Activated effector memory CD4-positive, alpha-beta T cell treated with Interleukin-2 at 50 U/mL for 16 hours (primary cell): ENCODE results near the gene EML4.

Experiments used
- DNase-seq: peaks from one replicate; pipeline ENCODE4 v3.0.0-alpha.2; 2020

The EML4 gene

DNA sequence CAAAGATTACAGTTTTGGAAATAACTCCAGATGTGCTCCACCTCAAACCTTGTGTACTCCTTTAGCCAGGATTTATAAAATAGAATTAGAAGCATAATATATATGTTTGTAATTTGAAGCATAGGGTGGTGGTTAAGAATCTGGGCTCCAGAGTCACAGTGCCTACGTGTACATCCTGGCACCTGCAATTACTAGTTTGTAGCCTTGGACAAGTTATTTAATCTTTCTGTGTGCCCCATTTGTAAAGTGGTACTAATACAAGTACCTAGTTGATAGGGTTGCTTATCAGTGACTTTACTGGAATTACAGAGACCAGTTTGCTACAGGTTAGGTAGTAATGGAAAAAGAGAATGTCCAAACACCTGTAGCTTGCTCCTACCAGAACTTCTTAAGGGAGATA, 28.6 kb downstream of the EML4 start:
- no peak for DNase-seq

DNA sequence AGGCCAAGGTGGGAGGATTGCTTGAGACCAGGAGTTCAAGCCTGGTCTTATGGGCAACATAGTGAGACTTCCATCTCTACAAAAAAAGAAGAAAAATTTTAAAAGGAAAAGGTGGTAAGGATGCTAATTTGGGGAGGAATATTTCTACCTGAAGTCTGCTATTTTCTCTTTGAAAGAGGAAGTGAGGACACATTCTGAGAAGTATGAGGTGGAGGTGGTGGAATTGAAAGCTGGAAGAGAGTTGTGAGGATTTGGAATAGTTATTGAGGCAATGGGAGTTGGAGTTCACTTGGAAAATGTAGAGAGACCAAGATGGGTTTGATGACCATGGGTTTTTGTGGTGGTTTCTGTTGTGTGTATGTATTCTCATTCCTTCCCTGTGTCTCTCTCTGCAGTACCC, 29.3 kb downstream of the EML4 start:
- no peak for DNase-seq

DNA sequence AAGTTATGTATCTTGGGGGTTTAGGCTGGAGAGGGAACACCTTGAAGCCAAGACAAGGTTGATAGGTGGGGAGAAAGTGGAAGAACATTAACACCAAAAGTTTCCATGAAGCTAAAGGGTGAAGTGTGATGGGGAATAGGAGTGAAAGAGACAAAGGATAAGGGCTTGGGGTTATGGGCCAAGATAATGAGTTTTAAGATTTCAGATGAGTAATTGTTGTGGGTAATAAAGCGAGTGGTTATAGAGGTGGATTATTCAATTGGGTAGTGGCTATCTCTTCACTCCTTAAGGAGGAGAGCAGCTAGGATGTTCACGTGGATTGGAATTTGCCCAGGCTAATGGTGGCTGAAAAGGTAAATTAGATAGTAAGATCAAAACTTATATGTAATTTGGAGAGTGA, 29.8 kb downstream of the EML4 start:
- DNase-seq: no peak

DNA sequence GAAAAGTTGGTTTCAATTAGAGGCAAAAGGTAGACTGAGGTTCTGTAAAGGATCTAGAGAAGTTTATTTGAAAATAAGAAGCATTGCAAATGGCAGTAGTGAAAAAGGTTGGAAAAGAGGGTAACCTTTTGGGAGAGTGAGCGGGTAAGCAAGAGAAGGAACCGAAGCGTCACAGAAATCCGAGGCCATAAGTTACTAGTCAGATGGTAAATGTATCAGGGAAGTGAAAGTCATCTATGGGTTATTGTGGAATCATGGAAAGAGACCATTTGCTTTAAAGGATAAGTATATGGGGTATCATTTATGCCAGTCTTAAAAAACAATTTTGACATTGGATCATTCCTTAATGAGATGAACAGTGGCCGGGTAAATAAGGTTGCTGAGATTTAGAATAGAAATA, 30.5 kb downstream of the EML4 start:
- DNase-seq: no peak

DNA sequence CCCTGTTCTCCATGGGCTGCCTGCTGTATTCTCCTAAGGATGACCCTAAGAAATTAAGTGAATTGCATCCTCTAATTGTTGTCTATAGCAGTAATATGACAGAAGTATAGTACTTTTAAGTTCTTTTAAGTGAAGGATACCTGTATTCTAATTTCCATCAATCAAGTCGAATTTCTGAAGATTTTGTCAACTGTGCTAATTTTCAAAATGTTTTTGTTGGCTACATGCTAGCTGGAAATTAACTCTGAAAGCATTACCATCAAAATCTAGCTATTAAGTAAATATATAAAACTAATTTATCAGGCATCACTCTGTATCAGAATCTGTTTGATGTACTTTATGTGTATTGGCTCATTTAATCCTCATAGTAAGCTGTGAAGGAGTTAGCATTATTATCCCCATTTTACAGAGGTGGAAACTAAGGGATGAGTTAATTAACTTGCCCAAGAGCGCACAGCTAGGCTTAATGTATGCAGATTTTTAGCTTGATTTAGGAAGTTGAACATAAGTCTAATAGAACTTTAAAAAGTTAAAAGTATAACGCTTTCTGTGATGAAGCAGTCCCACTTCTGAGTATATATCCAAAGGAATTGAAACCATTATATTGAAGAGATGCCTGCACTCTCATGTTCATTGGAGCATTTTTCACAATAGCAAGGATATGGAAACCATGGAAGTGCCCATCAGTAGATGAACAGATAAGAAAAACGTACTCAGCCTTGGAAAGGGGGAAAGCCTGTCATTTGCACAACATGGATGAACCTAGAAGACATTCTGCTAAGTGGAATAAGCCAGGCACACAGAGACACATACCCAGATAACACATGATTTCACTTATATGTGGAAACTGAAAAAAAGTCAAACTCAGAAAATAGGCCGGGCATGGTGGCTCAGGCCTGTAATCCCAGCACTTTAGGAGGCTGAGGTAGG, 32.0 kb downstream of the EML4 start:
- DNase-seq: no peak

DNA sequence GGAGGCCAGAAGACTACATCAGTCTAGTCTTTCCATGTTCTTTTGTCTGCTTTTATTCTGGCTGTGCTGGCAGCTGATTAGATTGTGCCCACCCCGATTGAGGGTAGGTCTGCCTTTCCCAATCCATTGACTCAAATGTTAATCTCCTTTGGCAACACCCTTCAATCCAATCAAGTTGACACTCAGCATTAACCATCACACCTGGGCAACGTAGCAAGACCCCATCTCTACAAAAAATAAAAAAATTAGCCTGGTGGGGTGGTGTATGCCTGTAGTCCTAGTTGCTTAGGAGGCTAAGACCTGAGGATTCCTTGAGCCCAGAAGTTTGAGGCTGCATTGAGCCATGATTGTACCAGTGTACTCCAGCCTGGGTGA, 33.5 kb downstream of the EML4 start:
- no peak for DNase-seq

DNA sequence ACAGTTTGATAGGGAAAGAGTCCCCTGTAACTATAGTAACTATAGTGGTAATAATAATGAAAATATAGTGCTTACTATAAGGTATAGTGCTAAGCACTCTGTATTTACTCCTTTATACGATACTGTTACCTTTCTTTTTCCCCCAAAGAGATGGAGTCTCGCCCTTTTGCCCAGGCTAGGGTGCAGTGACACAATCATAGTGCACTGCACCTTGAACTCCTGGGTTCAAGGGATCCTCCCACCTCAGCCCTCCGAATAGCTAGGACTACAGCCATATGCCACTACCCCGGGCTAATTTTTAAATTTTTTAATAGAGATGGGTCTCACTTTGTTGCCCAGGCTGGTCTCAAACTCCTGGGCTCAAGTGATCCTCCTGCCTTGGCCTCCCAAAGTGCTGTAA, 34.6 kb downstream of the EML4 start:
- DNase-seq: no peak

DNA sequence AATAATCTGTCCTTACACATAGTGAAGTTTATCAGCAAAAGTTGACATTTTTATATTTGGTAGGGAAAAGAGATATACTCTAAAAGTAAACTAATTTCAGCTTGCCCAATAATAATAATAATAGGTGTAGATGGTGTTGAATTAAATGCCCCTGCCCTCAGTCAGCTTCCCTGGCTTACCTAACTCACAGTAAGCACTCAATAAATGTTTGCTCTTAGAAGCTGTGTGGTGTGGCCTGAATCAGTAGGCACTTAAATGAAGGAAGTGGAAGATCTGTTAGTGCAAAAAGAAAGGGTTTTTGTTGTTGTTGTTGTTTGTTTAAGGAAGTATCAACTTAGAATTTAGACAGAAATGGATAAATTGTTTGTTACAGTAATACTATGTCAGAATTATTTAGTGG, 36.2 kb downstream of the EML4 start:
- no peak for DNase-seq

DNA sequence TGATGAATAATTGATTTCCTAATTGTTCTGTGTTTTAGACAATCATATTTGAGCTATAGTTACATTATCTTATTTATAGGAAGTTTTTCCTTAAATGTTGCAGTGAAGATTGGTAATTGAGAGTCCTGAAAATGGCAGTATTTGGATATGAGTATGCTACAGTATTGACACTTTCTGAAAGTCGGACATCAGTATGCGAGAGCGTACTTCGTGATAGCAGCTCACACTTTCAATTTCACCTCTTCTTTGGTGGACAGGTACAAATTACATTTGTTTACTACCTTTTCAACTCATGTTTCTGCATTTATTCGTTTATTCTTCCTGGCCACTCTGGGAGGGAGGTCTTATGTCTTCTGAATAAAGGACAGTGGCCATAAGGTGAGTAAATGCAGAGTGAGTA, 38.7 kb downstream of the EML4 start:
- no peak for DNase-seq

DNA sequence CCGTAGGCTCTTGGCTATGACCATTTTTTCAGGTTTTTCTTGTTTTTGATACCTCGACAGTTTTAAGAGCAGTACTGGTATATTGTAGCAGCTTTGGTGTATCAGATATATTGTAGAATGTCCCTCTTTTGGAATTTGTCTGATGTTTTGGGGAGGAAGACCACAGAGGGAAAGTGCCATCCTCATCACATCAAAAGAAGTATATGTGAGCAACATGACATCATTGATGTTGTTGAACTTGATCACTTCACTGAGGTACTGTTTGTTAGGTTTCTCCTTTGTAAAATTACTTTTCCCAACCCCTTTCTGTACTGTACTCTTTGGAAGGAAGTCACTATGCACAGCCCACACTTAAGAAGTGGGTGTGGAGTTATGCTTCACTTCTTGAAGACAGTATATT, 41.0 kb downstream of the EML4 start:
- DNase-seq: no peak

DNA sequence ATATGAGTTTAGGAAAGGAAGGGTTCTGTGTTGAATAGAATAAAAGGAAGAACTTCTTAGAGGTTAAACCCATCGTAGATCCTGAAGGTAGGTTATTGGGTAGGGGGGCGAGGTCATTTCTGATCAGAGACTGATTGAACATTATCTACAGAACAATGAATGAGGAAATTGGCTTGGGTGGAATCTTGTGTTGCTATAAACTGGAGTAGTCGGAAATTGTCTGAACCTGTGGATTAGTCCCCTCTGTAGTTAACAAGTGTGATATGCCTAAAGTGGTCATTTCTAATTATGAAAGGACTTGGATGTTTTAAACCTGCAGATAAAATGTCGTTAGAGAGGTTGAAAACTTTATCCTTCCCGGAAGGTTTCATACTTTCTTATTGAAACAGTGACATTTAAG, 42.1 kb downstream of the EML4 start:
- DNase-seq: no peak

DNA sequence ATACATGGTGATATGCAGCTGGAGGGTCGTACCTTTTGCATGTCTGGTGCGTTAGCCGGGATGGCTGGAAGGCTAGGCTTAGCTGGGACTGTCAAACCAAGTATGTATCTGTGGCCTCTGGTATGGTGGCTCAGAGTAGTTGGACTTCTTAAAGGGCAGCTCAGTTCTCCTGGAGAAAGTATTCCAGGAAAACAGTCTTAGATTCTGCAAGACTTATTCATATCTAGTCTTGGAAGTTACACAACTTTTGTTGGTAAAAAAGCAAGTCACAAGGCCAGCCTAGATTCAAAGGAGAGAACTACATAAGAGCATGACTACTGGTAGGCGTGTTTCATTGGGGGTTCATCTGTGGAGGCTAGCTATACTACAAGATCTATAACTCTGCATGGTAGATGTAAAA, 45.5 kb downstream of the EML4 start:
- no peak for DNase-seq

DNA sequence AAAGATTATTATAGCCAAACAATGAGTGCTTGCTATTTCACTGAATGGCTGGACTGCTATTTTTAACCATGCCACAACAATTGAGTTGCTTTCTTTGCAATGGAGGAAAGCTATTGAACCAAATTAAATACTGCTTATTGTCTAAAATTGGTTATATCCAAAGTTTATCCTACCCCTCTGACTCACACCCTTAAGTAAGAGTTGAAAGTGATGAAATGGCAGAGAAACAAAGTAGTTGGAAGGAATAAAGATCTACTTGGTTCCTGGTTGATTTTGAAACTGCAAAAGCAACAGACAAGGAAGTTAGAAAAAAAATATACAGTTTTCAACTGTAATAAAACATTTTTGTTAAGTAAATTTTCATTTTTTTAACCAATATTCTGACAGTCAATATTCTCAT, 47.5 kb downstream of the EML4 start:
- DNase-seq: no peak

DNA sequence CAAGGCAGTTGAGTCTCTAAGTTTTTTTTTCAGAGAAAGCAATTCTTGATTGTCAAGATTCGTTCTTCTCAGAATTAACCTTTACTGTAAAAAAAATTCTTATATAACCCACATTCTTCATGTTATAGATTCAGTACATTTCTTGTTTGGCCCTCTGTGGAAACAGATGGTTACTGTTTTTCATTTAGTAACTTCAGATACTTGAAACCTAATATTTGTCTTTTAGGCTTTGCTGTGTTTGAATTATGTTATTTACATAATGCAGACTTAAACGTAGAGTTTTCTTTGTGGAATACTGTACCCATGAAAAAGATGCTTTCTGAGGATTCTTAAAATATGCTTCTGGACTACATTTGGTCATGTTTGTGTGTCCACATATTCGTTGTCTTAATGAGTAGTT, 48.2 kb downstream of the EML4 start:
- DNase-seq: no peak

DNA sequence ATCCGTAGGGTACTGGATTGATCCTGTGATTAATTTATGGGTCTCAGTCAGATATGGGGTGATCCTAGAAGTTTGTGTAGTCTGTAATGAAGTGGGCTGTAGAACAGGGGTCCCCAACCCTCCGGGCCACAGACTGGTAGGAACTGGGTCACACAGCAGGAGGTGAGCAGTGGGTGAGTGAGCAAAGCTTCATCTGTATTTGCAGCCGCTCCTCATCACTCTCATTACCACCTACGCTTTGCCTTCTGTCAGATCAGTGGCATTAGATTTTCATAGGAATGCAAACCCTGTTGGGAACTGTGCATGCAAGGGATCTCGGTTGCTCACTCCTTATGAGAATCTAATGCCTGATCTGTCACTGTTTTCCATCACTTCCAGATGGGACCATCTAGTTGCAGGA, 48.8 kb downstream of the EML4 start:
- DNase-seq: no peak

DNA sequence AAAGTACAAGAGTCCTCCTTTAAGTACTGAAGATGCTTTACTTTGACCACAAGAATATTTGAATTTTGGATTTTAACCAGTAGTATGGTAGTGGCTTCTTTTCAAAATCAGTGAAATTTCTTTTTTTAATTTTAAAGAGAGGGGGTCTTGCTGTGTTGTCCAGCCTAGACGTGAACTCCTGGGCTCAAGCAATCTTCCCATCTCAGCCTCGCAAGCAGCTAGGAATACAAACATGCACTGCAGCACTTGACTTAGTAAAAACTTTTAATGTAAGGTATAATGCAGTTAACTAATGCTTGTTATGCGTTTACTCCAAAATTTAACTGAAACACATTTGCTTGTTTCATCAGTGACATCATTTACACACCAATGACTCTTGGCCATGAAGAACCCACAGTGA, 49.6 kb downstream of the EML4 start:
- DNase-seq: no peak

DNA sequence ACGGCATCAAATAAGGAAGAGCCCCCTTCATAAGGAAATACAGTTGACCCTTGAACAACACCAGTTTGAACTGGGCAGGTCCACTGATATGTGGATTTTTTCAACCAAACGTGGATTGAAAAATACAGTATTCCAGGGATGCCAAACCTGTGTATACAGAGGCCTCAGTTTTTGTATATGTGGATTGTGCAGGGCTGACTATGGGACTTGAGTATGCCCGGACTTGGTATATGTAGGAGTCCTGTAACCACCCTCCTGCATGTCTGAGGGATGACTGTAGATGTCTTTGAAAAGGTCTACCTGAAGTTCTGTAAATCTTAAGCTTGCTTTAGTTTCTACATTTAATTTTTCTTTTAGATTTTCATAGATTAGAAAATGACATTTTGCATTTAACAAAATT, 50.0 kb downstream of the EML4 start:
- DNase-seq: no peak

DNA sequence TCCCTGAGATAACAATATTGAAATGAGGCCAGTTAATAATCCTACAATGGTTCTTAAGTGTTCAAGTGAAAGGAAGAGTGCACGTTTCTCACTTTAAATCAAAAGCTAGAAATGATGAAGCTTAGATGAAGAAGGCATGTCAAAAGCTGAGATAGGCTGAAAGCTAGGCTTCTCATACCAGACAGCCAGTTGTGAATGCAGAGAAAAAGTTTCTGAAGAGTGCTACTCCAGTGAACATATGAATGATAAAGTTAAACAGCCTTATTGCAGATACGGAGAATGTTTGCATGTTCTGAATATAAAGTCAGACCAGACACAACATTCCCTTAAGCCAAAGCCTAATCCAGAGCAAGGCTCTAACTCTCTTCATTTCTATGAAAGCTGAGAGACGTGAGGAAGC, 51.4 kb downstream of the EML4 start:
- DNase-seq: no peak

DNA sequence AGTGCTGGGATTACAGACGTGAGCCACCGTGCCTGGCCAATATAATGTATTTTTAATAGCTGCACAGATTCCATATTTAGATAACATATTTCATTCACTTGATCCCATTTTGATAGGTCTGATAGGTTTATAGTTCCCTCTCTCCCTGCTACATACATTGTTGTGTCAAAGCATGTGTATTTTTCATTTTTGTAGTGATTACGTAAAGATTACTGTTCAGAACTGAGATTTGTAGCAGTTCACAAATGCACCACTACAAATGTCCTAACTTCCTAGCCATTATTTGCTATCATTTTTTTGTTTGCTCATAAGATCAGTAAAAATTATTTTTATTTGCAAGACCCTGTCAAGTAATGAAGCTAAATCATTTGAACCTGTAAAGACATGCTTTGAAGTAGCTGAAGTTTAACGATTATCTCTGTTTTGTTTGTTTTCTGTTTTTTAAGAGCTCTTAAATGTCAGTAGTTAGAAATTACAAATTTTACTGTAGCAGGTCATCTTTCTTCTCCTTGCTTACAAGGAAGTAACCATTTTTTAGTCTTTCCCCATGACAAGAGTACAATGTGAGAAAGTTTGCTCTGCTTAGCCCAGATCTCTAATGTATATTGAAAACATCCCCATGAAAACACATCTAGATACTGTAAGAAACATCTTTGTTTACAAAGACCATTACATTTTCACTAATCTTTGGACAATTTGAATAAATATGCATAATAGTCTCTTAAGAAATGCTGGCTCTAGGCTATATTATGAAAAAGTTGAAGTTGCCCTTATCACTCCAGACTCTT, 54.1 kb downstream of the EML4 start:
- DNase-seq: no peak

DNA sequence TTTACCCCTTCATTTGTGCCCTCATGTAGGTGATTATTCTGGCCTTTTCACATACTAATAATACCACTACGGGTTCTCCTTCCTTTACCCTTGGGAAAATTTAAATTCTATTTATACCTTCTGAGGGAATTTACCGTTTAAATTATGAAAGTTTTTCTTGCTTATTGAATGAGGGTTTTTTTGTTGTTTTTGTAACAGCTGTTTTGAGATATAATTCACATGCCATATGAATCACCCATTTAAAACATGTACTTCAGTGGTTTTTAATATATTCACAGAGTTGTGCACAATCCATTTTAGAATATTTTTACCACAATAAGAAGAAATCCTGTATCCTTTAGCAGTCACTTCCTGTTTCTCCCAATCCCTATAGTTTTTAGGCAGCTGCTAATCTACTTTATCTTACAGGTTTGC, 54.7 kb downstream of the EML4 start:
- DNase-seq: no peak

DNA sequence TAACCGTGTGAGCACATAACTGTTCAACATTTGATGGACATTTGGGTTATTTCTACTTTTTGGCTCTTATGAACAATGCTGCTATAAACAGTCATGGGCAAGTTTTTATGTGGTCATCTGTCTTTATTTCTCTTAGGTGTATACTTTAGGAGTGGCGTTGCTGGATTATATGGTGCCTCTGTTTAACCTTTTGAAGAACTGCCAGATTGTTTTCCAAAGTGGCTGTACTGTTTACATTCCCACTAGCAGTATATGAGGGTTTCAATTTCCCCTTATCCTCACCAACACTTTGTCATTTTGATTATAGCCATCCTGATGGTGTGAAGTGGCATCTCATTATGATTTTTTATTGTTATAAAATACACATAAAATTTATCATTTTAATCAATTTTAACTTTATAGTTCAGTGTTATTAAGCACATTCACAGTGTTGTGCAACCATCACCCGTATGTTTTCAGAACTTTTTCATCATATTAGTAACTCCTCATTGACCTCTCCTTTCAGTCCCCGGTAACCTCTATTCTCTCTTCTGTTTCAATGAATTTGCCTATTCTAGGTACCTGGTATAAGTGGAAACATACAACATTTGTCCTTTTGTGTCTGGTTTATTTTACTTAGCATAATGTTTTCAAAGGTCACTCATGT, 55.4 kb downstream of the EML4 start:
- DNase-seq: no peak

DNA sequence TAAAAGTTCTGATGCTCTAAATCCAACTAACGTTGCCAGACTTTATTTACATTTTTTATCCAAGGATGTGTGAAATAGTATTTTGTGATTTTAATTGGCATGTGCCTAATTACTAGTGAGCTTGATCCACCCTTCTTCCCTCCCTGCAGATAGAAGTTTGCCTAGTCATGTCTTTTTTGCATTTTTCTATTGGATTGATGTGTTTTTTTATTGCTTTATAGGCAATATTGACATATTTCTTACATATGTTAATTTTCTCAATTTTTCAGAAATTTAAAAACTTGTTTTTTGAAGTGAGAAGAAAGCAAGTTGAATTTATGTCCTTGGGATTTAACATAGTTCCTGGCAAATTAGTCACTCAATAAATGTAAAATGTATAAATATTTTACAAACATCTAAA, 56.4 kb downstream of the EML4 start:
- DNase-seq: no peak

DNA sequence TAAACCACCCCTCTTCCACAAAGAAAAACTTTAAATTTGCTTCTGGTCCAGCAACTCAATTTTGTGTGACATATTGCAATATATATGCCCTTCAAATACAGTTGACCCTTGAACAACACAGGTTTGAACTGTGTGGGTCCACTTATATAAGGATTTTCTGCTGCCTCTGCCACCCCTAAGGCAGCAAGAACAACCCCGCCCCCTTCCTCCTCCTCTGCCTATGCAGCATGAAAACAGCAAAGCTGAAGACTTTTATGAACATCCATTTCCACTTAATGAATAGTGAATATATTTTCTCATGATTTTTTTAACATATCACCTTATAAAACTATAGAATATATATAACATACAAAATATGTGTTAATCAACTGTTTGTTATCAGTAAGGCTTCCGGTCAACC, 58.3 kb downstream of the EML4 start:
- DNase-seq: no peak

DNA sequence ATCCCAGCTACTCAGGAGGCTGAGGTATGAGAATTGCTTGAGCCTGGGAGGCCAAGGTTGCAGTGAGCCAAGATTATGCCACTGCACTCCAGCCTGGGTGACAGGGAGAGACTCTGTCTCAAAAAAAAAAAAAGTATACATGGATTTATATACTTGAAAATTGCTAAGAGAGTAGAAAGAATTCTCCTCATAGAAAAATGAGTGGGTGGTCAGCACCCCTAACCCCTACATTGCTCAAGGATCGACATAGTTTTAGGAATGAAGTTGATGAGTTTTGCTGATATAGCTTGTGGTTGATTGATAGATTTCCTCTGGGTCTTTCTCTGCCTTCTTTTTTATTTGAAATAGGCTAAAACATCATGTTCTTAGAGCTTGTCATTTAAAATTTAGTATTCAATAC, 58.9 kb downstream of the EML4 start:
- DNase-seq: no peak
